ENCODE data around the gene EDN2.

DNA sequence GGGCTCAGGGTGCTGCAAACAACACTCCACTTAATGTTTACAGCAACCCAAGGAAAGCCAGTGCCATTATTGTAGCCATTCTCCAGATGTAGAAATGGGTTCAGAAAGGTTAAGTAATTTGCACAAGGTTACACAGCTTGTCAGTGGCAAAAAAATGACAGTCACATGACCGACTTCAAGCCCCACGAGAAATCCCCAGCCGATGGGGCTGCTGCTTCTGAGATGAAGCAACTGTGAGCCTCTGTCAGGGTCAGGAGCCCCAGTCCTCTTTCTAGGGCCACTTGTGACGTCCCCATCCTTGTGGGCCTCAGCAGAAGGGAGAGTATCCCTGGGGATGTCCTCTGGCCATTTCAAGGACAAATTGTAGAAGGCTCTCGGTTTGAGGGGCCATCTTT is 54.8 kb downstream of the EDN2 start:
- TF ChIP-seq, protein P1, sequence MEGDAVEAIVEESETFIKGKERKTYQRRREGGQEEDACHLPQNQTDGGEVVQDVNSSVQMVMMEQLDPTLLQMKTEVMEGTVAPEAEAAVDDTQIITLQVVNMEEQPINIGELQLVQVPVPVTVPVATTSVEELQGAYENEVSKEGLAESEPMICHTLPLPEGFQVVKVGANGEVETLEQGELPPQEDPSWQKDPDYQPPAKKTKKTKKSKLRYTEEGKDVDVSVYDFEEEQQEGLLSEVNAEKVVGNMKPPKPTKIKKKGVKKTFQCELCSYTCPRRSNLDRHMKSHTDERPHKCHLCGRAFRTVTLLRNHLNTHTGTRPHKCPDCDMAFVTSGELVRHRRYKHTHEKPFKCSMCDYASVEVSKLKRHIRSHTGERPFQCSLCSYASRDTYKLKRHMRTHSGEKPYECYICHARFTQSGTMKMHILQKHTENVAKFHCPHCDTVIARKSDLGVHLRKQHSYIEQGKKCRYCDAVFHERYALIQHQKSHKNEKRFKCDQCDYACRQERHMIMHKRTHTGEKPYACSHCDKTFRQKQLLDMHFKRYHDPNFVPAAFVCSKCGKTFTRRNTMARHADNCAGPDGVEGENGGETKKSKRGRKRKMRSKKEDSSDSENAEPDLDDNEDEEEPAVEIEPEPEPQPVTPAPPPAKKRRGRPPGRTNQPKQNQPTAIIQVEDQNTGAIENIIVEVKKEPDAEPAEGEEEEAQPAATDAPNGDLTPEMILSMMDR (IDR thresholded peaks at IDR 0.05; ENCODE audit: low read depth, low read length, missing input control) = no peak
- TF ChIP-seq REST (IDR thresholded peaks at IDR 0.05) = no peak
- no peak for TF ChIP-seq RXRA (IDR thresholded peaks at IDR 0.05)
- no peak for TF ChIP-seq SP1 (IDR thresholded peaks at IDR 0.05)

Data from liver (tissue), 3 donors.